ENCODE results near the gene TAF11L4.
"Not testable (repeated sequence)": the region's sequence is repeated elsewhere in the genome, so short reads cannot be mapped to it uniquely, and the experiment has no call there.

DNA sequence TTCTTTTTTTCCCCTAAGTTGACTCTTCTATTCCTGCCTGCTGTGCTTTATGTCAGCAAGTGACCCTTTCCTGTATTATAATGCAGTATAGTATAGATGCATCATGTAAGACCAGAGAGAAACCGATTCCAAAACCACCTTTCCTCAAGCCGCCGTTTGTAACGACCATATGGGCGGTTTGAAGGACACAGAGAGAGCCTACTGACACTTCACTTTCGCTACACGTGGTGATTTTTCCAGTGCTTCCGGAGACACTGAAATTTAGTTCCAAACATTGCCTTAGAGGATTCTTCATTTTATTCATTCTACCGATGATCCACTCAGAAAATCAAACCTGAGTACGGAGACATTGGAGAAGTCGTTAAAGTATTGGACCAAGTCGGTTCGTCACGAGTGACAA, 2.1 kb upstream of the TAF11L4 start:
- TF ChIP-seq, protein P1, sequence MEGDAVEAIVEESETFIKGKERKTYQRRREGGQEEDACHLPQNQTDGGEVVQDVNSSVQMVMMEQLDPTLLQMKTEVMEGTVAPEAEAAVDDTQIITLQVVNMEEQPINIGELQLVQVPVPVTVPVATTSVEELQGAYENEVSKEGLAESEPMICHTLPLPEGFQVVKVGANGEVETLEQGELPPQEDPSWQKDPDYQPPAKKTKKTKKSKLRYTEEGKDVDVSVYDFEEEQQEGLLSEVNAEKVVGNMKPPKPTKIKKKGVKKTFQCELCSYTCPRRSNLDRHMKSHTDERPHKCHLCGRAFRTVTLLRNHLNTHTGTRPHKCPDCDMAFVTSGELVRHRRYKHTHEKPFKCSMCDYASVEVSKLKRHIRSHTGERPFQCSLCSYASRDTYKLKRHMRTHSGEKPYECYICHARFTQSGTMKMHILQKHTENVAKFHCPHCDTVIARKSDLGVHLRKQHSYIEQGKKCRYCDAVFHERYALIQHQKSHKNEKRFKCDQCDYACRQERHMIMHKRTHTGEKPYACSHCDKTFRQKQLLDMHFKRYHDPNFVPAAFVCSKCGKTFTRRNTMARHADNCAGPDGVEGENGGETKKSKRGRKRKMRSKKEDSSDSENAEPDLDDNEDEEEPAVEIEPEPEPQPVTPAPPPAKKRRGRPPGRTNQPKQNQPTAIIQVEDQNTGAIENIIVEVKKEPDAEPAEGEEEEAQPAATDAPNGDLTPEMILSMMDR (IDR thresholded peaks at IDR 0.05): not testable (repeated sequence)
- not testable (repeated sequence) for TF ChIP-seq POLR2A (IDR thresholded peaks at IDR 0.05)

Measured in right lobe of liver (tissue), 4 donors.